Mesenteric fat pad (tissue), 1 donor: ENCODE data around the gene CSAG2. TPM values are rescaled to one million over a fixed set of nuclear protein-coding genes. Genes with fewer than 3 reads are reported as not detected.

Experiments used
- DNase-seq: peaks from one replicate; pipeline ENCODE4 v3.0.0-alpha.2; 2020; ENCODE audit warnings: low spot score
- total RNA-seq: library from RNA; stranded (reverse); fragmentation: NEBNext Ultra II Directional; extraction: Animal tissue kit (Norgen Biotek cat#: 25700); gene quantifications from one replicate; pipeline ENCODE4 v1.2.1, GENCODE V29; 2021
- donor health status: DM: yes; HTN: yes; CAD: no.

The CSAG2 gene
- total RNA-seq, 1 donor from 2014 or later, result not detected

GRCh38 chrX:152674135-152674534, 34.9 kb downstream of the CSAG2 start:
- no peak for DNase-seq

- DNase-seq, result no peak
Observed at GRCh38 chrX:152663086-152663485, 46.0 kb downstream of the CSAG2 start.

- no peak for DNase-seq
Observed at GRCh38 chrX:152658302-152658701, 50.8 kb downstream of the CSAG2 start.

Other genes with a start within 250 kb of the CSAG2 start
- gene GABRQ, start 71.4 kb downstream of the CSAG2 start, total RNA-seq, result not detected
- gene MAGEA3, start 10.5 kb downstream of the CSAG2 start, total RNA-seq, result not detected
- gene MAGEA2B, start 5.4 kb upstream of the CSAG2 start, total RNA-seq, result not detected
- gene CSAG1, start 24.4 kb upstream of the CSAG2 start, total RNA-seq, result not detected
- not detected for gene MAGEA12, start 24.5 kb upstream of the CSAG2 start, total RNA-seq
- gene MAGEA2, start 44.6 kb upstream of the CSAG2 start, total RNA-seq, result not detected
- gene CSAG3, start 49.9 kb upstream of the CSAG2 start, total RNA-seq, result not detected
- not detected for gene MAGEA6, start 60.4 kb upstream of the CSAG2 start, total RNA-seq
- gene CETN2, start 121.5 kb upstream of the CSAG2 start, total RNA-seq, result 22.1 TPM
- gene NSDHL, start 121.8 kb upstream of the CSAG2 start, total RNA-seq, result 35.4 TPM
- 6.3 TPM for gene ZNF185, start 188.8 kb upstream of the CSAG2 start, total RNA-seq